Activated naive CD4-positive, alpha-beta T cell treated with anti-CD3 and anti-CD28 coated beads, Interleukin-2, amount 10 ng/mL, durations not matched to agents 7 days and 5 days (primary cell): ENCODE results near the gene ARMC12.
"Not testable (repeated sequence)": the region's sequence is repeated elsewhere in the genome, so short reads cannot be mapped to it uniquely, and the experiment has no call there.

Experiments
- CTCF ChIA-PET: fragments of 350-600 bp; sonication (Branson Sonifier 250); formaldehyde crosslinking; loops from one replicate; lab custom pipeline; 2021; ENCODE audit warnings: antibody characterized with exemption; lab: Charles Lee
- DNase-seq: peaks from one replicate; pipeline ENCODE4 v3.0.0-alpha.2; 2020
- H3K27ac Mint-ChIP-seq: one replicate; pipeline ENCODE4 v1.8.0; 2021; ENCODE audit warnings: mild to moderate bottlenecking, moderate library complexity, mixed read lengths
- H3K27me3 Mint-ChIP-seq: one replicate; pipeline ENCODE4 v1.8.0; 2021; ENCODE audit warnings: mild to moderate bottlenecking, mixed read lengths
- H3K36me3 Mint-ChIP-seq: one replicate; pipeline ENCODE4 v1.8.0; 2021; ENCODE audit warnings: mixed read lengths
- H3K4me1 Mint-ChIP-seq: one replicate; pipeline ENCODE4 v1.8.0; 2021; ENCODE audit warnings: mixed read lengths
- H3K4me3 Mint-ChIP-seq: one replicate; pipeline ENCODE4 v1.8.0; 2021; ENCODE audit warnings: mild to moderate bottlenecking, moderate library complexity, mixed read lengths
- H3K9me3 Mint-ChIP-seq: one replicate; pipeline ENCODE4 v1.8.0; 2021; ENCODE audit warnings: mixed read lengths

The ARMC12 gene

GRCh38 chr6:35733633-35734032, 3.2 kb upstream of the ARMC12 start:
- no peaks in the 10 kb centered on the region for H3K9me3 Mint-ChIP-seq

GRCh38 chr6:35734319-35734718, 2.5 kb upstream of the ARMC12 start:
- not testable (repeated sequence) for H3K27ac Mint-ChIP-seq, DNase-seq, H3K36me3 Mint-ChIP-seq, H3K27me3 Mint-ChIP-seq, H3K9me3 Mint-ChIP-seq, H3K4me3 Mint-ChIP-seq
- peaks cover 67% of the 10 kb centered on the region for H3K4me1 Mint-ChIP-seq
- CTCF ChIA-PET: interaction anchor here (0.6 to 9.2 kb wide), 13 partner anchors 94 to 211 kb away, joined by 3 to 169 read pairs (median 7); no protein-coding TSS in a partner anchor

More at GRCh38 chr6:35733633-35734032, 3.2 kb upstream of the ARMC12 start:
- CTCF ChIA-PET: interaction anchor here (0.6 to 9.2 kb wide), 12 partner anchors 93 to 210 kb away, joined by 3 to 169 read pairs (median 4); no protein-coding TSS in a partner anchor
- H3K27ac Mint-ChIP-seq: peak overlapping the region; percentile 15
- H3K4me1 Mint-ChIP-seq: peaks cover 74% of the 10 kb centered on the region
- H3K36me3 Mint-ChIP-seq: no peaks in the 10 kb centered on the region
- H3K4me3 Mint-ChIP-seq: no peak overlapping the region
- no peaks in the 10 kb centered on the region for H3K27me3 Mint-ChIP-seq
- no peak for DNase-seq

GRCh38 chr6:35735452-35735851, 1.4 kb upstream of the ARMC12 start:
- Mint-ChIP-seq H3K36me3 (no peaks in the 10 kb centered on the region), H3K9me3 (no peaks in the 10 kb centered on the region), H3K4me3 (no peak overlapping the region), H3K4me1 (peaks cover 55% of the 10 kb centered on the region), H3K27ac (no peak overlapping the region), H3K27me3 (no peaks in the 10 kb centered on the region)
- no peak for DNase-seq
- CTCF ChIA-PET: interaction anchor here (1.0 to 9.2 kb wide), 21 partner anchors 18 to 268 kb away, joined by 3 to 169 read pairs (median 12); no protein-coding TSS in a partner anchor

GRCh38 chr6:35736253-35736894, 458 bp upstream of the ARMC12 start:
- no peak overlapping the region for H3K4me3 Mint-ChIP-seq
- CTCF ChIA-PET: interaction anchor here (0.7 to 9.2 kb wide), 43 partner anchors 9 to 624 kb away, joined by 3 to 169 read pairs (median 5); partner anchors contain the start of gene PPARD

GRCh38 chr6:35737413-35738211, 780 bp downstream of the ARMC12 start:
- no peak overlapping the region for H3K27ac Mint-ChIP-seq
- H3K36me3 Mint-ChIP-seq: no peaks in the 10 kb centered on the region
- CTCF ChIA-PET: interaction anchor here (0.7 to 9.2 kb wide), 42 partner anchors 9 to 444 kb away, joined by 3 to 169 read pairs (median 5); no protein-coding TSS in a partner anchor
- DNase-seq: no peak
- H3K4me3 Mint-ChIP-seq: no peak overlapping the region
- H3K4me1 Mint-ChIP-seq: peaks cover 39% of the 10 kb centered on the region
- H3K27me3 Mint-ChIP-seq: peaks cover 3% of the 10 kb centered on the region
- no peaks in the 10 kb centered on the region for H3K9me3 Mint-ChIP-seq

More at GRCh38 chr6:35736253-35736894, 458 bp upstream of the ARMC12 start:
- no peak overlapping the region for H3K27ac Mint-ChIP-seq
- DNase-seq: peak; percentile 90
- no peaks in the 10 kb centered on the region for H3K27me3 Mint-ChIP-seq
- H3K9me3 Mint-ChIP-seq: no peaks in the 10 kb centered on the region
- H3K36me3 Mint-ChIP-seq: no peaks in the 10 kb centered on the region
- peaks cover 48% of the 10 kb centered on the region for H3K4me1 Mint-ChIP-seq

GRCh38 chr6:35739645-35740524, 3.1 kb downstream of the ARMC12 start:
- Mint-ChIP-seq H3K36me3 (no peaks in the 10 kb centered on the region), H3K9me3 (no peaks in the 10 kb centered on the region), H3K27me3 (peaks cover 5% of the 10 kb centered on the region), H3K27ac (no peak overlapping the region), H3K4me1 (peaks cover 22% of the 10 kb centered on the region), H3K4me3 (no peak overlapping the region)
- CTCF ChIA-PET: interaction anchor here (1.2 to 9.2 kb wide), 5 partner anchors 158 to 354 kb away, joined by 3 to 169 read pairs (median 5); no protein-coding TSS in a partner anchor
- DNase-seq: no peak

- CTCF ChIA-PET: no interaction called here
Observed at GRCh38 chr6:35742842-35743241, 6.0 kb downstream of the ARMC12 start.

GRCh38 chr6:35745509-35745908, 8.7 kb downstream of the ARMC12 start:
- H3K27me3 Mint-ChIP-seq: peaks cover 10% of the 10 kb centered on the region
- CTCF ChIA-PET: no interaction called here
- H3K9me3 Mint-ChIP-seq: peaks cover 13% of the 10 kb centered on the region
- no peak overlapping the region for H3K27ac Mint-ChIP-seq
- H3K36me3 Mint-ChIP-seq: no peaks in the 10 kb centered on the region
- no peaks in the 10 kb centered on the region for H3K4me1 Mint-ChIP-seq
- no peak for DNase-seq
- no peak overlapping the region for H3K4me3 Mint-ChIP-seq

More at GRCh38 chr6:35742842-35743241, 6.0 kb downstream of the ARMC12 start:
- no peak overlapping the region for H3K4me3 Mint-ChIP-seq
- H3K9me3 Mint-ChIP-seq: peaks cover 7% of the 10 kb centered on the region
- DNase-seq: no peak
- H3K4me1 Mint-ChIP-seq: no peaks in the 10 kb centered on the region
- H3K27ac Mint-ChIP-seq: no peak overlapping the region
- no peaks in the 10 kb centered on the region for H3K36me3 Mint-ChIP-seq
- H3K27me3 Mint-ChIP-seq: peaks cover 10% of the 10 kb centered on the region

- no peak for DNase-seq
- H3K4me3 Mint-ChIP-seq: no peak overlapping the region
- no peaks in the 10 kb centered on the region for H3K4me1 Mint-ChIP-seq
- CTCF ChIA-PET: interaction anchor here (1.0 to 1.5 kb wide), 2 partner anchors 9 to 223 kb away, joined by 3 to 4 read pairs; partner anchors contain the start of gene ARMC12
- H3K9me3 Mint-ChIP-seq: peaks cover 13% of the 10 kb centered on the region
- no peak overlapping the region for H3K27ac Mint-ChIP-seq
- no peaks in the 10 kb centered on the region for H3K36me3 Mint-ChIP-seq
- peaks cover 12% of the 10 kb centered on the region for H3K27me3 Mint-ChIP-seq
Observed at GRCh38 chr6:35746516-35746915, 9.7 kb downstream of the ARMC12 start.

GRCh38 chr6:35747877-35748276, 11.0 kb downstream of the ARMC12 start:
- H3K4me3 Mint-ChIP-seq: no peak overlapping the region
- H3K27me3 Mint-ChIP-seq: peaks cover 14% of the 10 kb centered on the region
- CTCF ChIA-PET: no interaction called here
- no peaks in the 10 kb centered on the region for H3K4me1 Mint-ChIP-seq
- H3K27ac Mint-ChIP-seq: no peak overlapping the region
- H3K36me3 Mint-ChIP-seq: no peaks in the 10 kb centered on the region
- DNase-seq: no peak
- peaks cover 13% of the 10 kb centered on the region for H3K9me3 Mint-ChIP-seq

- peaks cover 18% of the 10 kb centered on the region for H3K27me3 Mint-ChIP-seq
- no peak for DNase-seq
- CTCF ChIA-PET: no interaction called here
Observed at GRCh38 chr6:35750557-35750956, 13.7 kb downstream of the ARMC12 start.

GRCh38 chr6:35751594-35751993, 14.8 kb downstream of the ARMC12 start:
- Mint-ChIP-seq H3K27ac (no peak overlapping the region), H3K27me3 (peaks cover 18% of the 10 kb centered on the region), H3K36me3 (no peaks in the 10 kb centered on the region), H3K4me1 (peaks cover 5% of the 10 kb centered on the region), H3K4me3 (no peak overlapping the region), H3K9me3 (peaks cover 13% of the 10 kb centered on the region)
- CTCF ChIA-PET: no interaction called here
- no peak for DNase-seq

More at GRCh38 chr6:35750557-35750956, 13.7 kb downstream of the ARMC12 start:
- Mint-ChIP-seq H3K27ac (no peak overlapping the region), H3K36me3 (no peaks in the 10 kb centered on the region), H3K4me3 (no peak overlapping the region), H3K4me1 (peaks cover 5% of the 10 kb centered on the region), H3K9me3 (peaks cover 13% of the 10 kb centered on the region)

GRCh38 chr6:35752330-35752729, 15.5 kb downstream of the ARMC12 start:
- Mint-ChIP-seq H3K27ac (no peak overlapping the region), H3K4me1 (peaks cover 5% of the 10 kb centered on the region), H3K4me3 (no peak overlapping the region), H3K27me3 (peaks cover 19% of the 10 kb centered on the region), H3K36me3 (no peaks in the 10 kb centered on the region), H3K9me3 (peaks cover 11% of the 10 kb centered on the region)
- no peak for DNase-seq
- CTCF ChIA-PET: no interaction called here
